Neuron (in vitro differentiated cells): ENCODE measurements around the gene RNU7-1.
A peak's percentile ranks its signal among the peaks of the same experiment; 100 is the strongest.
"Not testable (repeated sequence)": the region's sequence is repeated elsewhere in the genome, so short reads cannot be mapped to it uniquely, and the experiment has no call there.

ENCODE experiments used
- H2AFZ ChIP-seq: one replicate; pipeline ENCODE4 v1.6.1; 2013; ENCODE audit warnings: low read depth, mild to moderate bottlenecking, inconsistent platforms, low read length, moderate library complexity
- H3K27me3 ChIP-seq: one replicate; pipeline ENCODE4 v1.6.1; 2013; ENCODE audit warnings: low read length; ENCODE audit not compliant: insufficient read depth
- H3K36me3 ChIP-seq: one replicate; pipeline ENCODE4 v1.6.1; 2013; ENCODE audit warnings: low read length; ENCODE audit not compliant: insufficient read depth
- H3K4me1 ChIP-seq: one replicate; pipeline ENCODE4 v1.6.1; 2013; ENCODE audit warnings: low read length; ENCODE audit not compliant: insufficient read depth
- H3K4me3 ChIP-seq: 2 replicates; pipeline ENCODE4 v1.5.1; 2013; ENCODE audit warnings: mild to moderate bottlenecking, low read length, moderate library complexity
- H3K9me3 ChIP-seq: one replicate; pipeline ENCODE4 v1.6.1; 2013; ENCODE audit warnings: low read length

Gene RNU7-1

DNA sequence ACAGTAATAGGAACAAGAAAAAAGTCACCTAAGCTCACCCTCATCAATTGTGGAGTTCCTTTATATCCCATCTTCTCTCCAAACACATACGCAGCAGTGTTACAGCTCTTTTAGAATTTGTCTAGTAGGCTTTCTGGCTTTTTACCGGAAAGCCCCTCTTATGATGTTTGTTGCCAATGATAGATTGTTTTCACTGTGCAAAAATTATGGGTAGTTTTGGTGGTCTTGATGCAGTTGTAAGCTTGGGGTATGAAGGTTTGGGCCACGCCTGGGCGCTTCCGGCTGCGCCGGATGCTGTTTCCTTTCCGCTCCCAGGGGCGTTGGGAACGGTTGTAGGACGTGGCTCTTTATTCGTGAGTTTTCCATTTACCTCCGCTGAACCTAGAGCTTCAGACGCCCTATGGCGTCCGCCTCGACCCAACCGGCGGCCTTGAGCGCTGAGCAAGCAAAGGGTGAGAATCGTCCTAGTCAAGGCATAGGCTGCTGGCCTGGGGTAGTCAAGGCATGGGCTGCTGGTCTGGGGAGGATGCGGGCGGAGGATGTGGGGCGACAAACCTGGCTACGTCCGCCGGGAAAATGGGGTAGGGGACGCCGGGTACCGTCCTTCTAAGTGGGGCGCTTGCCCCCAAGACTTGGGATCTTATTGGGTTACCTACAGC lies at the start of gene RNU7-1, which contains the start of gene C12orf57:
Gene RNU7-1, plus strand, starts transcription at position 95 of the 659 bp plus-strand sequence.
Gene C12orf57, plus strand, starts transcription at position 301 of the 659 bp plus-strand sequence. Its CDS starts 100 bp downstream, at position 401.
- no peaks in the 10 kb centered on the region for H3K9me3 ChIP-seq

DNA sequence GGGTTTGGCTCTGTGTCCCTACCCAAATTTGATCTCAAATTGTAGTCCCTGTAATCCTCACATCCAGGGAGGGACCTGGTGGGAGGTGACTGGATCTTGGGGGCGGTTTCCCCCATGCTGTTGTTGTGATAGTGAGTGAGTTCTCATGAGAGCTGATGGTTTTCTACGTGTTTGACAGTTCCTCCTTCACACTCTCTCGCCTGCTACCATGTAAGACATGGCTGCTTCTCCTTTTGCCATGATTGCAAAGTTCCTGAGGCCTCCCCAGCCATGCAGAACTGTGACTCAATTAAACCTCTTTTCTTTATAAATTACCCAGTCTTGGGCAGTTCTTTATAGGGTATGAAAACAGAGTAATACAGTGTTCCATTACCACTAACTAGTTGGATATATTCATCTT lies 49.3 kb upstream of the RNU7-1 start:
- Histone ChIP-seq H3K4me1 (peaks cover 6% of the 10 kb centered on the region), H3K27me3 (no peaks in the 10 kb centered on the region), H3K36me3 (no peaks in the 10 kb centered on the region), H3K4me3 (no peak overlapping the region), H2AFZ (no peak overlapping the region), H3K9me3 (no peaks in the 10 kb centered on the region)

More for the DNA sequence above, at the start of gene RNU7-1, which contains the start of gene C12orf57:
- H3K4me3 ChIP-seq, result peak within 1 kb of the TSS; percentile 76
- H3K27me3 ChIP-seq, result no peaks in the 10 kb centered on the region
- H3K36me3 ChIP-seq, result peaks cover 30% of the 10 kb centered on the region
- no peak within 1 kb of the TSS for H2AFZ ChIP-seq
- peaks cover 14% of the 10 kb centered on the region for H3K4me1 ChIP-seq

DNA sequence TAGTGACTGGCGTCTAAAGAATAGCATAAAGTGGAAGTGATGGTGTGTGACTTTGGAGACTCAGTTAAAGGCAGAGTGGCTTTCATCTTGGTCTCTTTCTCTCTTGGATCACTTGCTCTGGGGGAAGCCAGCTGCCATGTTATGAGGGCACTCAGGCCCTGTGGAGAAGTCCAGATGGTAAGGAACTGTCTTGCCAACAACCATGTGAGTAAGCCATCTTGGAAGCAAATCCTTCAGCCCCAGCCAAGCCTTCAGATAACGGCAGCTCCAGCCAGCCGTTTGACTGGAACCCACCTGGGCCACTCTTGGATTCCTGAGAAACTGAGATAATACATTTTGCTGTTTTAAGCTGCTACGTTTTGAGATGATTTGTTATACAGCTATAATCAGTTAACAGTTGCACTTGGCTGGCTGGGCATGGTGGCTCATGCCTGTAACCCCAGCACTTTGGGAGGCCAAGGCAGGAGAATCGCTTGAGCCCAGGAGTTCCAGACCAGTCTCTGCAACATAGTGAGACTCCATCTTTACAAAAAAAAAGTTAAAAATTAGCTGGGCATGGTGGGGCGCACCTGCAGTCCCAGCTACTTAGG lies 46.7 kb upstream of the RNU7-1 start:
- Histone ChIP-seq H2AFZ (no peak overlapping the region), H3K36me3 (no peaks in the 10 kb centered on the region), H3K9me3 (no peaks in the 10 kb centered on the region), H3K27me3 (no peaks in the 10 kb centered on the region), H3K4me3 (no peak overlapping the region), H3K4me1 (peaks cover 3% of the 10 kb centered on the region)

DNA sequence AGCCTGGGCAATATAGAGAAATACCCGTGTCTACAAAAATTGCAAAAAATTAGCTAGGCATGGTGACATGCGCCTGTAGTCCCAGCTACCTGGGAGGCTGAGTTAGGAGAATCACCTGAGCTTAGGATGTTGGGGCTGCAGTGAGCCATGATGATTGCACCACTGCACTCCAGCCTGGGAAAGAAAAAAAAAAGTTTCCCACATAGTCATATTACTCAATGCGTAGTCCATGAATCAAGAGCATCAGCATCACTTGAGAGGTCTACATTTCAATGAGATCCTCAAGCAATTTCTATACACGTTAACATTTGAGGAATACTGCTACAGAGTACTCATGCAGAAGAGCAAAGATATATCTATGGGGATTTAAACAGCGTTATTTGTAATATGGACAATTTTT lies 44.2 kb upstream of the RNU7-1 start:
- H2AFZ ChIP-seq, result no peak overlapping the region
- no peaks in the 10 kb centered on the region for H3K36me3 ChIP-seq
- H3K27me3 ChIP-seq, result no peaks in the 10 kb centered on the region
- H3K4me1 ChIP-seq, result peaks cover 11% of the 10 kb centered on the region
- H3K4me3 ChIP-seq, result no peak overlapping the region
- H3K9me3 ChIP-seq, result no peaks in the 10 kb centered on the region

DNA sequence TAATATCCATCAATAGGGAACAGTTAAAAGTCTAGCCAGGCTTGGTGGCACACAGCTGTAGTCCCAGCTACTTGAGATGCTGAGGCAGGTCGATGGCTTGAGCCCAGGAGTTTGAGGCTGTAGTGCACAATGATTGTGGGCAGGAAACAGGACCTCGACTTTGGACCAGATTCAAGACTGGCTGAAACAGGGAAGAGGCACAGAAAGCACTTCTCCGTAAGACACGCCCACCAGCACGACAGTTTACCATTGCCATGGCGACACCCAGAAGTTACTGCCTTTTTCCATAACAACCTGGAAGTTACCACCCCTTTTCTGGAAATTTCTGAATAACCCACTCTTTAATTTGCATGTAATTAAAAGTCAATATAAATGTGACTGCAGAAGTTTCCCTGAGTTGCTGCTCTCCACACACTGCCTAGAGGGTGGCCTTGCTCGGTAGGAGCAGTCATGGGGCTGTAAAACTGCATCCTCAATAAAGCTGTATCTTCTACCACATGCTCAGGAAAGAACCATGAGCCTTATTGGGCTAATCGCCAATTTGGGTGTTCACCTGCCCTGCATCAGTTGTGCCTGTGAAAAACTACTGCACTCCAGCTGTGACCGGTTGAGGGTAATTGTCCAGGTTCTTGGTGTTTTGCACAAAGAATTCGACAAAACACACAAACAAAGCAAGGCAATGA lies 43.6 kb upstream of the RNU7-1 start:
- H2AFZ ChIP-seq, result no peak overlapping the region
- H3K27me3 ChIP-seq, result no peaks in the 10 kb centered on the region
- H3K4me1 ChIP-seq, result peaks cover 13% of the 10 kb centered on the region
- H3K36me3 ChIP-seq, result no peaks in the 10 kb centered on the region
- H3K4me3 ChIP-seq, result no peak overlapping the region
- no peaks in the 10 kb centered on the region for H3K9me3 ChIP-seq

DNA sequence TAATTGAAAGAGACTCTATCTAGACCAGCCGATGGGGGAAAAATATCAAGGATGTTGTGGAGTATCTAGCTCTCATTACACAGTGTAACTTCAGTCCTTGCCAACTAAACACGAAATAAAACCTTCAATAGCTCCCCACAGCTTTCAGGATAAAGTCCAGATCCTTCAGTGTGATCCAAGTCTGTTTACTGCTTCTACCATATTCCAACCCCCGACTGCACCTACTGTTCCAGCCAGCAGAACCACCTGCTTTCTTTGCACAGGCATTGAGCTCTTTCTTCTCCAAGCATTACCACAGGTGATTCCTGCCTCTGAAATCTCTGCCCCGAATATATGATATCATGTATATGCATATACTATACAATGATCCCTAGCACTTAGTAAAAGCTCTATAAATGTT lies 41.2 kb upstream of the RNU7-1 start:
- no peak overlapping the region for H2AFZ ChIP-seq
- H3K4me3 ChIP-seq, result no peak overlapping the region
- H3K27me3 ChIP-seq, result no peaks in the 10 kb centered on the region
- H3K9me3 ChIP-seq, result no peaks in the 10 kb centered on the region
- H3K4me1 ChIP-seq, result peaks cover 18% of the 10 kb centered on the region
- H3K36me3 ChIP-seq, result no peaks in the 10 kb centered on the region

DNA sequence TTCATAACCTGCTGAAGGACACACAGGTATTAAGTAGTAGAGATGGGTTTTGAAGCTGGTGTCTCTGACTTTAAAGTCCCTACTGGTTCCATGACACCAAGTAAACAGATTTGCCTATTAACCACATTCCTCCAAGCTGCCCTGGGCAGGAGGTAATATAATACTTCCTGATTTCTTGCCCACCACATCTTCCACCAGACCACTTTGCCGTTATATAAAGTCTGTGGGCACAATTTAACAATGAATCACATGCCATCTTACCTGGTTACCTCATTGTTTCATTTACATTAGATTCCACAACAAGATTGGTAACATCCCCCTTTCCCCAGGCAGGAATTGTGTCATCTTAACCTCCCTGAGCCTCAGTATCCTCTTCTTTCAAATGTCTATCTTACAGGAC lies 39.9 kb upstream of the RNU7-1 start:
- peaks cover 18% of the 10 kb centered on the region for H3K4me1 ChIP-seq
- H3K27me3 ChIP-seq, result no peaks in the 10 kb centered on the region
- no peak overlapping the region for H3K4me3 ChIP-seq
- H2AFZ ChIP-seq, result peak overlapping the region; percentile 86
- no peaks in the 10 kb centered on the region for H3K36me3 ChIP-seq
- no peaks in the 10 kb centered on the region for H3K9me3 ChIP-seq

DNA sequence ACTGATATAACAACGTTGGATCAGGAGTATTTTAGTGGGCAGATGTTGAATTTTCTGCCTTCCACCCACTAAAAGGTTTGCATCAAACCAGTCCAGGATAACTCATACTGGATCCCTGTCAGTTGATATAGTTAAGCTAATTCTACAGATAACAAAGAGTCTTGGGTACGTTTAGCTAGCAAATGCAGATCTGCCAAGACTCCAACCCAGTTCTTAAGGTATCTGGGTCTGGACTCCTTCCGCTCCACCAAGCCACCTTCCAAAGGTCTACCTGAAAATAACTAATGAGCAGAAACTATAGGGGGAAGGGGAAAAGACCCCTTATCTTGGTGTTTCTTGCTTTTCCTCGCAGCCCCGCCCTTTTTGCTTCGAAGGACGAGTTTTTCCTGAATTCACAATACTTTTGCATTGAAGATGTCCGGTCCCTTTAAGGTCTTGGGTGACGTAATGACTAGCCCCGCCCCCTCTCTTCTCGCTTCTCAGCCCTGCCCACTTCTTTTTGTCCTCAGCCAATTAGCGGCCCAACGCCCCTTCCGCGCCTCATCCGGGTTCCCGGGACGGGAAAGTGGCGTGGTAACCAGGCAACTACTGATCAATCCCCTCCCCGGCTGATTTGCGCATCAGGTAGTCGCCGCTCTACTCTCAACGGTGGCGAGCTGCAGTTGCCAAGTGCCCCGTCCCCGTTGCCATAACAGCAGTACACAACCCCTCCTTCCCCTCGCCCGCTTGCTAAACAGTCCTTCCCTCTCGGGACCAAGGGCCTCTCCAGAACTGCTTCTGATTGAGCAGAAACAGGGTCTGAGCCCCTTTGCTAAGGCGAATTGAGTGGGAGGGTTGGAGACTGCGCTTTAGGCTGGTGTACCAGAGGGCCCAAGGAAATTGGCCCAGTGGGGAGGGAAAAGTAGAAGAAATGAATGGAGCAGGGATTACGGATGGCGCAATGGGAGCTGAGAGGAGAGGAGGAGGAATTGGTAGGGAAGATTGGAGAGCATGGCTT lies 39.0 kb upstream of the RNU7-1 start, which contains the start of gene LRRC23:
Gene LRRC23, plus strand, starts transcription at position 543 of the 997 bp plus-strand sequence. CDS start 812 bp downstream, outside the sequence.
- Histone ChIP-seq H3K4me1 (peaks cover 18% of the 10 kb centered on the region), H2AFZ (peak within 1 kb of the TSS; percentile 86)

DNA sequence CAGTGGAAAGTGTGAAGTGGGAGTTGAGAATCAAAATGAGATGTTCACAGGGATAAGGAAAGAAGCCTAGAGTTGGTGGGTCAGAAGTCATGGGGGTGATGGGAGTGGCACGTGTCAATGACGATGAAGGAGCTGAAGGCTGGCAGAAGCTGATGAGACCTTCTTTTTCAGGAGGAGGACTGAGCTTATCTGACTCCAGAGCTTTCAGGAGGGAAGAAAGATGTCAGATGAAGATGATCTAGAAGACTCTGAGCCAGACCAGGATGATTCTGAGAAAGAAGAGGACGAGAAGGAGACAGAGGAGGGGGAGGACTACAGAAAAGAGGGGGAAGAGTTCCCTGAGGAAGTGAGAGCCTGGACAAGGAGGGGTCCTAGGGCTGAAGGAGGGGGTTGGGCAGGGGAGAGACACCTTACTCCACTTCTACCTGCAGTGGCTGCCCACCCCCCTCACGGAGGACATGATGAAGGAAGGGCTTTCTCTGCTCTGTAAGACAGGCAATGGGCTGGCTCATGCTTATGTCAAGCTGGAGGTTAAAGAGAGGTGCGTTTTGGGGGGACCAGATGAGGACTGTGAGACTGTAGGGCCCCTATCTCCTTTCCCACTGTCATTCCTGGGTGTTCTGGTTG lies 38.1 kb upstream of the RNU7-1 start:
- H3K4me3 ChIP-seq, result peak overlapping the region; percentile 49
- H3K36me3 ChIP-seq, result no peaks in the 10 kb centered on the region
- H3K27me3 ChIP-seq, result no peaks in the 10 kb centered on the region
- H2AFZ ChIP-seq, result peak overlapping the region; percentile 86
- H3K4me1 ChIP-seq, result peaks cover 15% of the 10 kb centered on the region
- H3K9me3 ChIP-seq, result no peaks in the 10 kb centered on the region

More for the DNA sequence above, 39.0 kb upstream of the RNU7-1 start, which contains the start of gene LRRC23:
- no peaks in the 10 kb centered on the region for H3K27me3 ChIP-seq
- H3K4me3 ChIP-seq, result peak within 1 kb of the TSS; percentile 49
- no peaks in the 10 kb centered on the region for H3K9me3 ChIP-seq
- H3K36me3 ChIP-seq, result no peaks in the 10 kb centered on the region

DNA sequence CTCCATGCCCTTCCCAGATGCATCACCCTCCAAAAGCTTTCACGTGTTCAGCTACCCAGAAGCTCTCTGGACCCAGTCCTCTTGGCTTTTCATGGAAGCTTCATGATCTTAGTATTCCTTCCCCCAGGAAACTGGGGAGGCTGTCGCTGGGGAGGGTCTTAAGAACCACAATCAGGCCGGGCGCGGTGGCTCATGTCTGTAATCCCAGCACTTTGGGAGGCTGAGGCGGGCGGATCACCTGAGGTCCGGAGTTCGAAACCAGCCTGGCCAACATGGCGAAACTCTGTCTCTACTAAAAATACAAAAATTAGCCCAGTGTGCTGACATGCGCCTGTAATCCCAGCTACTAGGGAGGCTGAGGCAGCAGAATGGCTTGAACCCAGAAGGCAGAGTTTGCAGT lies 35.5 kb upstream of the RNU7-1 start:
- not testable (repeated sequence) for H2AFZ ChIP-seq, H3K27me3 ChIP-seq, H3K36me3 ChIP-seq, H3K4me3 ChIP-seq, H3K9me3 ChIP-seq
- peaks cover 15% of the 10 kb centered on the region for H3K4me1 ChIP-seq

DNA sequence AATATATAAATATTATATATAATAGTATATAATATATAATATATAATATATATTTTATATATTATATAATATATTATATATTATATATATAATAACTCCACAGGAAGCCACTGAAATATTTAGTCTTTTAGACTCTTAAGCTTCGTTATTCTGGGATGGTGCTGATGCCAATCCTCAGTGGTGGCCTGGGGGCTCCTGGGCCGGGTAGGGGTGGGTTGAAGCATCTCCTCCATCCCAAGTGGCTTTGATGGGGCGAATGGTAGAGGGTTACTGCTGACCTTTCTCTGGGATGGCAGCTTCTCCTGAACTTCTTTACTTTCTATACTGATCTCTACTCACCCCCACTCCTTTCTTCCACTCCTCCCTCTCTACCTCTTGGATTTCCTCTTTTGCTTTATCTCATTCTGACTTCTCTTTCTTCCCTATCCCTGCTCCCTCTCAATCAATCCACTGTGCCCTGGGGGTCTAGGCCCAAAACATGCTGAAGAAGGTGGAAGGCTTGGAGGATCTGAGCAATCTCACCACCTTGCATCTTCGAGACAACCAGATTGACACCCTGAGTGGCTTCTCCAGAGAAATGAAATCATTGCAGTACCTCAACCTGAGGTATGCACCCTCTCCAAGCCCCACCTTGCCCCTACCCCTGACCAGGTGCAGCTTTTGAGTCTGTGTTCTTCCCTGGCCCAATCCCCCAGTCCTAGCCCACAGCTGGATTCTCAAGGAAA lies 34.0 kb upstream of the RNU7-1 start:
- Histone ChIP-seq H3K9me3 (no peaks in the 10 kb centered on the region), H3K36me3 (no peaks in the 10 kb centered on the region), H2AFZ (no peak overlapping the region), H3K27me3 (no peaks in the 10 kb centered on the region), H3K4me3 (no peak overlapping the region), H3K4me1 (peaks cover 10% of the 10 kb centered on the region)
